Suprapubic skin (tissue), 3 donors: ENCODE results near the gene PDK1.

Experiments
- CTCF ChIP-seq, 2 donors: fragments of 200-600 bp in 1 of 2; fragments of 450-650 bp in 1 of 2; sonication (generic) in 1 of 2; IDR thresholded peaks; one replicate each; pipeline ENCODE4 v1.5.1; 2016 to 2019; ENCODE audit warnings: antibody characterized with exemption in 2 of 2, mild to moderate bottlenecking in 1 of 2, moderate library complexity in 1 of 2
- POLR2AphosphoS5 ChIP-seq, 3 donors: sonication (generic); formaldehyde crosslinking; IDR thresholded peaks; one replicate each; pipeline ENCODE4 v1.6.1; 2017; ENCODE audit warnings: antibody characterized with exemption in 3 of 3

- TF ChIP-seq POLR2AphosphoS5 (IDR thresholded peaks at IDR 0.05), result no peak
- no peak for TF ChIP-seq CTCF (IDR thresholded peaks at IDR 0.05)
Observed at GRCh38 chr2:172627181-172627580, 71.3 kb downstream of the PDK1 start.
